ACC112 (cell line): ENCODE data around the gene FCGBP.

Experiments used
- H2AFZ ChIP-seq: fragments of 200-600 bp; sonication (generic); one replicate; pipeline ENCODE4 v1.6.0; 2017; ENCODE audit warnings: antibody characterized with exemption, low read length; ENCODE audit not compliant: unreplicated experiment
- H3K27ac ChIP-seq: fragments of 200-600 bp; sonication (generic); 2 replicates; pipeline ENCODE4 v1.5.1; 2014; ENCODE audit warnings: low read depth, mild to moderate bottlenecking, antibody characterized with exemption, low read length, moderate library complexity
- H3K27me3 ChIP-seq: fragments of 200-600 bp; sonication (generic); 2 replicates; pipeline ENCODE4 v1.6.1; 2014; ENCODE audit warnings: mild to moderate bottlenecking, antibody characterized with exemption, low read length, moderate library complexity, mixed read lengths; ENCODE audit not compliant: insufficient read depth
- H3K36me3 ChIP-seq: fragments of 200-600 bp; sonication (generic); 2 replicates; pipeline ENCODE4 v1.6.1; 2016; ENCODE audit warnings: mild to moderate bottlenecking, antibody characterized with exemption, low read length, moderate library complexity, mixed read lengths; ENCODE audit not compliant: insufficient read depth
- H3K4me1 ChIP-seq: fragments of 200-600 bp; sonication (generic); one replicate; pipeline ENCODE4 v1.6.1; 2016; ENCODE audit warnings: low read length, mixed read lengths; ENCODE audit not compliant: insufficient read depth, unreplicated experiment, control insufficient read depth
- H3K4me3 ChIP-seq: fragments of 200-600 bp; sonication (generic); 2 replicates; pipeline ENCODE4 v1.5.1; 2014; ENCODE audit warnings: mild to moderate bottlenecking, low read depth, low read length
- H3K79me2 ChIP-seq: fragments of 200-600 bp; sonication (generic); one replicate; pipeline ENCODE4 v1.6.0; 2016; ENCODE audit warnings: low read length; ENCODE audit not compliant: control insufficient read depth, unreplicated experiment, insufficient read depth

FCGBP gene

DNA sequence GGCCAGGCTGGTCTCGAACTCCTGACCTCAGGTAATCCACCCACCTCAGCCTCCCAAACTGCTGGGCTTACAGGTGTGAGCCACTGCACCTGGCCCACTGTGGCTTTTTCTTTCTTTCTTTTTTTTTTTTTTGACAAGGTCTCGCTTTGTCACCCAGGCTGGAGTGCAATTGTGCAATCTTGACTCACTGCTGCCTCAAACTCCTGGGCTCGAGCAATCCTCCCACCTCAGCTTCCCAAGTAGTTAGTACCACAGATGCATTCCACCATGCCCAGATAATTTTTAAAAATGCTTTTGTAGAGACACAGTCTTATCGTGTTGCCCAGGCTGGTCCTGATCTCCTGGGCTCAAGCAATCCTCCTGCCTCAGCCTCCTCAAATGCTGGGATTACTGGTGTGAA is 12.1 kb upstream of the FCGBP start:
- no peak overlapping the region for H3K4me3 ChIP-seq

GRCh38 chr19:39943586-39943985 is 9.2 kb upstream of the FCGBP start:
- no peak overlapping the region for H3K4me3 ChIP-seq
- H3K36me3 ChIP-seq, result no peaks in the 10 kb centered on the region
- no peaks in the 10 kb centered on the region for H3K4me1 ChIP-seq
- H3K27ac ChIP-seq, result no peak overlapping the region
- H3K79me2 ChIP-seq, result no peaks in the 10 kb centered on the region
- H2AFZ ChIP-seq, result no peak overlapping the region
- no peaks in the 10 kb centered on the region for H3K27me3 ChIP-seq

More for the DNA sequence above, 12.1 kb upstream of the FCGBP start:
- Histone ChIP-seq H3K4me1 (no peaks in the 10 kb centered on the region), H2AFZ (no peak overlapping the region), H3K36me3 (no peaks in the 10 kb centered on the region), H3K79me2 (no peaks in the 10 kb centered on the region), H3K27ac (no peak overlapping the region), H3K27me3 (no peaks in the 10 kb centered on the region)

DNA sequence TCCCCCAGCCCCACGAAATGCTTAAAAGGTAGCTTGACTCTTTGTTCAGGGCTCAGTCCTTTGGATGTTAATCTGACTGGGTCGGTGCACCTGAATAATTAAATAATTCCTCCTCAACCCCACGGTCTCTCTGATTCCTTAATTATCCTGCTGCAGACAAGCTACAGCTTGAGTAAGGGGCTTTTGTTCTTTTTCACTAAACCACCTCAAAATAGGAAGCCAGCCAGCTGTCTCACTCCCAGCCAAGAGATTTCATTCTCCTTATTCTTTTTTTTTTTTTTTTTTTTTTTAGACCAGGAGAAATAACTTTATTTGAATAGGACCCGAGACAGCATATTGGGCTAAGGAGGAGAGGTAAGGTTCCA is 7.9 kb upstream of the FCGBP start:
- Histone ChIP-seq H2AFZ (no peak overlapping the region), H3K27ac (no peak overlapping the region), H3K4me1 (no peaks in the 10 kb centered on the region), H3K36me3 (no peaks in the 10 kb centered on the region), H3K79me2 (no peaks in the 10 kb centered on the region), H3K27me3 (no peaks in the 10 kb centered on the region), H3K4me3 (no peak overlapping the region)

DNA sequence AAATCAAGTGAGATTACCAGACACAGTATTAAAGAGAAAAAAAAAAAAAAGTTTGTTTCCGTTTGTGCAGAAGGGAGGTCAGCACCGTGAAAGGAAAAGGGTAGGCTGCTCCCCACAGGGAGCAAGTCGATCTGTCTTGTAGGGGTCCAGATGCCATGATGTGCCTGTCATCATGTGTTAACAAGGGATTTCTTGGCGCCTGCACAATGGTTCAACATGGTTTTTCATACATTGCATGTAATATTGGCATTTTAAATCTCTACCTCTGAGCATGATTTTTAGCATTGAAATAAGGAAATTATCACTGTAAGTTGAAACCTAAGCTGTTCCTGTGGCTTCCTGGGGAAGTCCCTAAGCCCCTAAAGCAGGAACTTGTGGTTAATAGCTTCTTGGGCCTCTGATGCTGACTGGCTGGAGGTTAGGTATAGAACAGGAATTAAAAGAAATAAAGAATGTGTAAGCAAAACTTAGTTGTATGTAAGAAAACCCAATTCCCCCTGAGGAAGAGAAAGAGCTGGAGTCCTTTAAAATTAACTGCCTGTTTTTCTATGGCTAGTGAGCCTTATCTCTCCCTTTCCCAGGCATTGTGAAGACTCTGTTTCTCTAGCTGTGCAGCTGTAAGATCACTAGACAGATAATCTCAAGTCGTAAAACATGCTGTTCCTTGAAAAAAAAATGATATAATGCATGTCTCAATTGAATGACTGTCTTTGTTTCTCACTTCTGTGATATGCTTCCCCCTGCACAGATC is 7.4 kb upstream of the FCGBP start:
- H3K4me1 ChIP-seq, result no peaks in the 10 kb centered on the region
- H3K36me3 ChIP-seq, result no peaks in the 10 kb centered on the region
- no peak overlapping the region for H3K4me3 ChIP-seq
- no peak overlapping the region for H2AFZ ChIP-seq
- no peaks in the 10 kb centered on the region for H3K79me2 ChIP-seq
- H3K27ac ChIP-seq, result no peak overlapping the region
- no peaks in the 10 kb centered on the region for H3K27me3 ChIP-seq

DNA sequence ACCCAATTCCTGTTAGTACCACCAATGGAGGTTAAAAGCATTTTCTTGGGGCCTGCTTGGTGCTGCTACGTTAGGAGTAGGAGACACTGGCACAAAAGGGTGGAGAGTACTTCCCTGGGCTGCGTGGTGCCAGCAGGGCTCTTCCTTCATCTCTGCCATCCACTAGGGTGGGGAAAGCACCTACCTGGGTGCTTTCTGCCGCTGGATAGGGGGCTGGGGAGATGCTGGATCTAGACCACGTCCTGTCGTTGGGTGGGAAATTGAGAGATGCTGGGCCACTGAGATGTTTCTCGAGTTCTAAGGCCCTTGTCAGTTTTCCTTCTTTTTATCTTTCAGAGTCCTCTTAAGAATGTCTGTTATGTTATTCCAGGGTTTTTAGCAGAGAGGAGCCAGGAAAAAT is 6.7 kb upstream of the FCGBP start:
- no peaks in the 10 kb centered on the region for H3K36me3 ChIP-seq
- H3K27ac ChIP-seq, result no peak overlapping the region
- H3K4me3 ChIP-seq, result no peak overlapping the region
- no peak overlapping the region for H2AFZ ChIP-seq
- no peaks in the 10 kb centered on the region for H3K79me2 ChIP-seq
- H3K27me3 ChIP-seq, result no peaks in the 10 kb centered on the region
- no peaks in the 10 kb centered on the region for H3K4me1 ChIP-seq

- H3K4me3 ChIP-seq, result no peak overlapping the region
- no peaks in the 10 kb centered on the region for H3K79me2 ChIP-seq
- H3K36me3 ChIP-seq, result no peaks in the 10 kb centered on the region
- H3K4me1 ChIP-seq, result no peaks in the 10 kb centered on the region
- no peak overlapping the region for H2AFZ ChIP-seq
- H3K27ac ChIP-seq, result no peak overlapping the region
- no peaks in the 10 kb centered on the region for H3K27me3 ChIP-seq
Observed at GRCh38 chr19:39940221-39940833, 5.9 kb upstream of the FCGBP start.

GRCh38 chr19:39939556-39939955 is 5.1 kb upstream of the FCGBP start:
- H3K4me1 ChIP-seq, result no peaks in the 10 kb centered on the region
- no peak overlapping the region for H3K27ac ChIP-seq
- no peak overlapping the region for H2AFZ ChIP-seq

DNA sequence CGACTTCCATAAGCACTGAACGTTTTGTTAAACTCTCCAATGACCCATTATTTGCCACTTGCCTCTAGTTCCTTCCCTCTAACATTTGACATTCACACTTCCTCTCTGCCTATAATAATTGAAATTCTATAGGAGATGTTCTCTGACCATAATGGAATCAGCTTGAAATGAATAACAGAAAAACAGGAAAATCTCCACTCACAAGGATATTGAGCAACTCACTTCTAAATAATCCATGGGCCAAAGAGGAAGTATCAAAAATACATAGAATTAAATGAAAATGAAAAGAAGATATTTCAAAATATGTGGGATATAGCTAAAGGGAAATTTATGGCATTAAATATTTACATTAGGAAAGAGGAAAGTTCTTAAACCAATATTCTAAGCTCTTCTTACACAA is 3.4 kb upstream of the FCGBP start:
- no peak overlapping the region for H3K4me3 ChIP-seq
- H3K4me1 ChIP-seq, result no peaks in the 10 kb centered on the region
- H3K27ac ChIP-seq, result no peak overlapping the region
- H3K27me3 ChIP-seq, result no peaks in the 10 kb centered on the region
- no peaks in the 10 kb centered on the region for H3K36me3 ChIP-seq
- H2AFZ ChIP-seq, result no peak overlapping the region
- no peaks in the 10 kb centered on the region for H3K79me2 ChIP-seq

More at GRCh38 chr19:39939556-39939955, 5.1 kb upstream of the FCGBP start:
- Histone ChIP-seq H3K36me3 (no peaks in the 10 kb centered on the region), H3K27me3 (no peaks in the 10 kb centered on the region), H3K79me2 (no peaks in the 10 kb centered on the region), H3K4me3 (no peak overlapping the region)

DNA sequence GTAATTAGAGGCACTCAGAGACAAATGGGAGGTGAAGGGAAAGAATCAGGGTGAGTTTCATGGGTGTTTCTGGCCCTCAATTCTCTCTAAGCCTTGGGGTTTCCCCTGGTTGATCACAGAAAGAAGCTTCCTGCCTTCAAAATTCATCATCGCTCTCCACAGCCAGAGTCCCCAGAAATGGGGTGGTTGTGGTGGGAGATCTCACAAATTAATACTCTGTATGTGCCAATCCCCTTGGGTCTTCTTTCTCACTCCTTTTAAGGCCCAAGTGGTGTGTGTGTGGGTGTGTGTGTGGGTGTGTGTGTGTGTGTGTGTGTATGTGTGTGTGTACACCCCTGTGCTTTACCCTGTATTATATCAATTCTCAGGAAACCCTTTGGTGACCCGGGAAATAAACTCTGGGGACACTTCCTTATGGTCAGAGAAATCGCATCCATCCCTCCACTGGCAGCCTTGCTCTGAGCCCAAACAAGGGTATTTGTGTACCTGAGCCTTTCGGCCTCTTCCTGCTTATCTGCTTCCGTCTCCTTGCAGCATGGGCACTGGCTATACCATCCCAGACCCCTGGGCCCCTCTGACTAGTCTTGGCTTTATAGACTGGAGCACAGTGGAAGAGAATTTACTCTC is 2.8 kb upstream of the FCGBP start:
- Histone ChIP-seq H3K4me3 (no peak overlapping the region), H3K79me2 (no peaks in the 10 kb centered on the region), H3K4me1 (no peaks in the 10 kb centered on the region), H3K27ac (no peak overlapping the region), H3K27me3 (no peaks in the 10 kb centered on the region), H2AFZ (no peak overlapping the region), H3K36me3 (no peaks in the 10 kb centered on the region)

DNA sequence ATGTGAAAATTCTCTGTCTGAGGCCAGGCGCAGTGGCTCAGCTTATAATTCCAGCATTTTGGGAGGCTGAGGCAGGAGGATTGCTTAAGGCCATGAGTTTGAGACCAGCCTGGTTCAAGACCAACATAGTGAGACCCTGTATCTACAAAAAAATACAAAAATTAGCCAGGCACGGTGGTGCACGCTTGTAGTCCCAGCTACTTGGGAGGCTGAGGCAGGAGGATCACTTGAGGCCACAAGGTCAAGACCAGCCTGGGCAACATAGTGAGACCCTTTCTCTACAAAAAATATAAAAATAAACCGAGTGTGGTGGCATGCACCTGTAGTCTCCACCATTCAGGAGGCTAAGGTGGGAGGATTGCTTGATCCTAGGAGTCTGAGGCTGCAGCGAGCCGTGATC is 2.2 kb upstream of the FCGBP start:
- peaks cover under 1% of the 10 kb centered on the region; the same call in 1 of the 2 replicates for H3K27me3 ChIP-seq
- no peaks in the 10 kb centered on the region for H3K4me1 ChIP-seq
- no peak overlapping the region for H2AFZ ChIP-seq
- H3K4me3 ChIP-seq, result no peak overlapping the region
- no peaks in the 10 kb centered on the region for H3K79me2 ChIP-seq
- H3K36me3 ChIP-seq, result no peaks in the 10 kb centered on the region
- no peak overlapping the region for H3K27ac ChIP-seq

- no peaks in the 10 kb centered on the region for H3K36me3 ChIP-seq
Observed at GRCh38 chr19:39936020-39936419, 1.6 kb upstream of the FCGBP start.

More at GRCh38 chr19:39936020-39936419, 1.6 kb upstream of the FCGBP start:
- Histone ChIP-seq H3K27ac (no peak overlapping the region), H3K4me1 (no peaks in the 10 kb centered on the region), H3K79me2 (no peaks in the 10 kb centered on the region), H2AFZ (no peak overlapping the region), H3K4me3 (no peak overlapping the region), H3K27me3 (peaks cover 5% of the 10 kb centered on the region; the same call in 1 of the 2 replicates)
